Activated T-helper 17 cell treated with anti-CD3 and anti-CD28 coated beads, Interleukin-2, amount 50 U/mL, for 72 hours (primary cell): ENCODE results near the gene HOXA2. TPM values are rescaled to one million over a fixed set of nuclear protein-coding genes. Genes with fewer than 3 reads are reported as not detected.

Experiments
- ATAC-seq: fragments of 150-1000 bp; cut with Tn5 transposase; replicated peaks from 2 replicates; pipeline ENCODE4 v1.10.0; 2021; ENCODE audit warnings: mild to moderate bottlenecking, moderate library complexity
- H3K27ac Mint-ChIP-seq: one replicate; pipeline ENCODE4 v1.8.0; 2022; ENCODE audit warnings: mixed read lengths
- H3K27me3 Mint-ChIP-seq: one replicate; pipeline ENCODE4 v1.8.0; 2022; ENCODE audit warnings: mixed read lengths
- H3K36me3 Mint-ChIP-seq: one replicate; pipeline ENCODE4 v1.8.0; 2022; ENCODE audit warnings: low read depth, mild to moderate bottlenecking, mixed read lengths
- H3K4me1 Mint-ChIP-seq: one replicate; pipeline ENCODE4 v1.8.0; 2022; ENCODE audit warnings: mixed read lengths
- H3K4me3 Mint-ChIP-seq: one replicate; pipeline ENCODE4 v1.8.0; 2022; ENCODE audit warnings: mild to moderate bottlenecking, mixed read lengths
- H3K9me3 Mint-ChIP-seq: one replicate; pipeline ENCODE4 v1.8.0; 2022; ENCODE audit warnings: mixed read lengths
- total RNA-seq, 2 donors: library from RNA; stranded (reverse); gene quantifications; one replicate each; pipeline ENCODE4 v1.2.3, GENCODE V29; 2022

Gene HOXA2
- total RNA-seq, 2 donors from 2014 or later, result not detected

GRCh38 chr7:27071622-27072390, 30.7 kb downstream of the HOXA2 start:
- Mint-ChIP-seq H3K4me1 (no peaks in the 10 kb centered on the region), H3K27me3 (peaks cover 24% of the 10 kb centered on the region), H3K4me3 (no peak overlapping the region), H3K9me3 (no peaks in the 10 kb centered on the region), H3K36me3 (no peaks in the 10 kb centered on the region), H3K27ac (no peak overlapping the region)
- ATAC-seq, result no peak

GRCh38 chr7:27068259-27068658, 34.2 kb downstream of the HOXA2 start:
- H3K9me3 Mint-ChIP-seq, result no peaks in the 10 kb centered on the region
- no peaks in the 10 kb centered on the region for H3K4me1 Mint-ChIP-seq

GRCh38 chr7:27066148-27066547, 36.3 kb downstream of the HOXA2 start:
- Mint-ChIP-seq H3K36me3 (no peaks in the 10 kb centered on the region), H3K9me3 (no peaks in the 10 kb centered on the region), H3K4me3 (no peak overlapping the region), H3K27ac (no peak overlapping the region), H3K27me3 (peaks cover 12% of the 10 kb centered on the region), H3K4me1 (no peaks in the 10 kb centered on the region)
- ATAC-seq, result no peak

More at GRCh38 chr7:27068259-27068658, 34.2 kb downstream of the HOXA2 start:
- ATAC-seq, result no peak
- Mint-ChIP-seq H3K27me3 (peaks cover 16% of the 10 kb centered on the region), H3K36me3 (no peaks in the 10 kb centered on the region), H3K27ac (no peak overlapping the region), H3K4me3 (no peak overlapping the region)

- Mint-ChIP-seq H3K4me3 (no peak overlapping the region), H3K27me3 (peaks cover 15% of the 10 kb centered on the region), H3K9me3 (no peaks in the 10 kb centered on the region), H3K36me3 (no peaks in the 10 kb centered on the region), H3K4me1 (no peaks in the 10 kb centered on the region), H3K27ac (no peak overlapping the region)
- no peak for ATAC-seq
Measured at GRCh38 chr7:27065709-27066108, 36.8 kb downstream of the HOXA2 start.

GRCh38 chr7:27064661-27065060, 37.8 kb downstream of the HOXA2 start:
- H3K9me3 Mint-ChIP-seq, result no peaks in the 10 kb centered on the region
- H3K4me3 Mint-ChIP-seq, result no peak overlapping the region
- H3K27ac Mint-ChIP-seq, result no peak overlapping the region
- H3K4me1 Mint-ChIP-seq, result no peaks in the 10 kb centered on the region
- peaks cover 20% of the 10 kb centered on the region for H3K27me3 Mint-ChIP-seq
- no peak for ATAC-seq
- no peaks in the 10 kb centered on the region for H3K36me3 Mint-ChIP-seq

- Mint-ChIP-seq H3K27ac (no peak overlapping the region), H3K4me1 (no peaks in the 10 kb centered on the region), H3K4me3 (no peak overlapping the region), H3K36me3 (no peaks in the 10 kb centered on the region), H3K27me3 (peaks cover 20% of the 10 kb centered on the region), H3K9me3 (no peaks in the 10 kb centered on the region)
- no peak for ATAC-seq
Measured at GRCh38 chr7:27064159-27064558, 38.3 kb downstream of the HOXA2 start.

GRCh38 chr7:27062946-27063345, 39.5 kb downstream of the HOXA2 start:
- no peak overlapping the region for H3K4me3 Mint-ChIP-seq
- H3K36me3 Mint-ChIP-seq, result no peaks in the 10 kb centered on the region
- no peaks in the 10 kb centered on the region for H3K9me3 Mint-ChIP-seq
- peaks cover 24% of the 10 kb centered on the region for H3K27me3 Mint-ChIP-seq
- no peak for ATAC-seq
- H3K4me1 Mint-ChIP-seq, result no peaks in the 10 kb centered on the region
- no peak overlapping the region for H3K27ac Mint-ChIP-seq

- Mint-ChIP-seq H3K36me3 (no peaks in the 10 kb centered on the region), H3K27ac (no peak overlapping the region), H3K4me1 (no peaks in the 10 kb centered on the region), H3K27me3 (peaks cover 3% of the 10 kb centered on the region), H3K9me3 (no peaks in the 10 kb centered on the region), H3K4me3 (no peak overlapping the region)
- no peak for ATAC-seq
Measured at GRCh38 chr7:27053153-27053552, 49.3 kb downstream of the HOXA2 start.

GRCh38 chr7:27051451-27051850, 51.0 kb downstream of the HOXA2 start:
- H3K9me3 Mint-ChIP-seq, result no peaks in the 10 kb centered on the region
- no peak for ATAC-seq
- H3K27ac Mint-ChIP-seq, result no peak overlapping the region
- H3K36me3 Mint-ChIP-seq, result no peaks in the 10 kb centered on the region
- H3K4me3 Mint-ChIP-seq, result no peak overlapping the region
- H3K27me3 Mint-ChIP-seq, result peaks cover 3% of the 10 kb centered on the region
- H3K4me1 Mint-ChIP-seq, result no peaks in the 10 kb centered on the region

Other genes with a start within 250 kb of the HOXA2 start
- gene SKAP2, start 238.1 kb downstream of the HOXA2 start, total RNA-seq, result 10 to 100 TPM; 11.5 to 14.3 TPM
- under 1 TPM in 1 of 2 donors, not detected in 1; 0.39 TPM for gene HOXA1, start 6.7 kb downstream of the HOXA2 start, total RNA-seq
- gene HOXA4, start 28.1 kb upstream of the HOXA2 start, total RNA-seq, result under 1 TPM in 1 of 2 donors, not detected in 1; 0.26 TPM
- gene HOXA5, start 41.0 kb upstream of the HOXA2 start, total RNA-seq, result not detected
- gene HOXA6, start 45.1 kb upstream of the HOXA2 start, total RNA-seq, result not detected
- gene HOXA3, start 49.9 kb upstream of the HOXA2 start, total RNA-seq, result not detected
- not detected for gene HOXA7, start 54.0 kb upstream of the HOXA2 start, total RNA-seq
- gene HOXA9, start 62.9 kb upstream of the HOXA2 start, total RNA-seq, result not detected
- not detected for gene HOXA10, start 71.6 kb upstream of the HOXA2 start, total RNA-seq
- not detected for gene HOXA11, start 82.5 kb upstream of the HOXA2 start, total RNA-seq
- not detected for gene HOXA13, start 97.4 kb upstream of the HOXA2 start, total RNA-seq
- gene EVX1, start 140.1 kb upstream of the HOXA2 start, total RNA-seq, result not detected